Measurements from ENCODE around the gene TSPAN9. TPM values are rescaled to one million over a fixed set of nuclear protein-coding genes. Genes with fewer than 3 reads are reported as not detected.

The TSPAN9 gene
- total and polyA plus RNA-seq, 9 of the 15 experiments (the other 6 are each of a cell fraction or from before 2014, with no cell fraction given) = 0.23 to 2.1 (median 0.60) TPM; not detected in 2

- H3K9me3 ChIP-seq (replicated peaks; ENCODE audit: control insufficient read depth, insufficient read depth, low read depth, low read length) = no peaks in the 10 kb centered on the region
- ATAC-seq = peak; percentile 27; the same call in 1 of the 3 replicates
- no peak overlapping the region for H3K27ac ChIP-seq (ENCODE audit: extremely low read depth, low read depth, low read length)
- no peaks in the 10 kb centered on the region for H3K9me1 ChIP-seq (ENCODE audit: control insufficient read depth, insufficient read depth, low read length)
- in situ Hi-C loops (cut with MboI) (no loop called here), intact Hi-C loops (cut with micrococcal nuclease) (no loop called here)
- no peaks in the 10 kb centered on the region for H3K36me3 ChIP-seq (ENCODE audit: control insufficient read depth, insufficient read depth, low read length)
- peaks cover 5 to 43% of the 10 kb centered on the region in 2 experiments for H3K27me3 ChIP-seq (ENCODE audit: control insufficient read depth in 2 of 2, insufficient read depth in 2 of 2, low read length in 2 of 2)
- no peak overlapping the region for H3K4me3 ChIP-seq
- DNase-seq (ENCODE audit: extremely low read depth in 1 of 4, low spot score in 3 of 4) = no peak
- BruUV-seq (replicated peaks) = no TSS peak
- H3K4me1 ChIP-seq (replicated peaks in 1 of 2; ENCODE audit: control insufficient read depth in 2 of 2, insufficient read depth in 2 of 2, low read length in 2 of 2) = no peaks in the 10 kb centered on the region
- FAIRE-seq = no peak
- WGBS (ENCODE audit: insufficient coverage, low coverage, missing lambda C conversion rate) = 1% methylated on average over 12 of the region's 17 CpGs
- H2AFZ ChIP-seq (ENCODE audit: low read depth, low read length) = no peak overlapping the region
- no peak overlapping the region for H3K4me2 ChIP-seq (ENCODE audit: insufficient read depth, low read length)
- no peak overlapping the region for H3K9ac ChIP-seq (ENCODE audit: insufficient read depth in 1 of 2, low read depth in 2 of 2, low read length in 2 of 2)
- ChIA-PET CTCF (ENCODE audit: low intra/inter-chr PET ratio) (no interaction called here), POLR2A (no interaction called here)
- H4K20me1 ChIP-seq (replicated peaks; ENCODE audit: control insufficient read depth, insufficient read depth, low read length) = peaks cover 3% of the 10 kb centered on the region; the same call in 1 of the 2 replicates
- H3K79me2 ChIP-seq (ENCODE audit: control insufficient read depth, insufficient read depth, low read length) = no peaks in the 10 kb centered on the region
- TF ChIP-seq NELFE (IDR thresholded peaks at IDR 0.05; ENCODE audit: insufficient read depth, insufficient read length) (no peak), SAP30 (IDR thresholded peaks at IDR 0.05; ENCODE audit: borderline replicate concordance, insufficient read depth, low read depth, low read length, poor library complexity, severe bottlenecking) (no peak), CTCF (IDR thresholded peaks at IDR 0.05 in 2 of 3, conservative IDR thresholded peaks at IDR 0.05 in 1 of 3; ENCODE audit: insufficient read depth in 2 of 3, low read depth in 1 of 3, low read length in 3 of 3) (peak in 1 of 3 experiments; percentile 24; a peak in 1 of 6 replicates), ATF3 (IDR thresholded peaks at IDR 0.05) (no peak), ATF3 (CRISPR knock-in tag; conservative IDR thresholded peaks at IDR 0.05) (no peak), GTF2E2 (tag; IDR thresholded peaks at IDR 0.05) (no peak), PRDM10 (IDR thresholded peaks at IDR 0.05; ENCODE audit: partially characterized antibody) (no peak), ZNF778 (CRISPR knock-in tag; IDR thresholded peaks at IDR 0.05) (no peak), NRF1 (conservative IDR thresholded peaks at IDR 0.05 in 1 of 2, IDR thresholded peaks at IDR 0.05 in 1 of 2) (peak; percentile 14 to 23; a peak in 1 of 4 replicates), KHSRP (IDR thresholded peaks at IDR 0.05) (no peak), POLR2H (tag; IDR thresholded peaks at IDR 0.05; ENCODE audit: low read depth) (no peak)
Measured at GRCh38 chr12:3227076-3227975, 150.1 kb downstream of the TSPAN9 start.

All from K562 (cell line).